ENCODE results near the gene TSSK2.
"Not testable (repeated sequence)": the region's sequence is repeated elsewhere in the genome, so short reads cannot be mapped to it uniquely, and the experiment has no call there.

Gene TSSK2

GRCh38 chr22:19130959-19131684 lies at the start of gene TSSK2:
TSSK2 (plus strand) TSS chr22:19131308; CDS start chr22:19131400, 92 bp downstream.
- peak in 6 of 14 donors; percentile 7 to 45 (median 24) for DNase-seq

- no peak for DNase-seq
Measured at GRCh38 chr22:19081351-19081750, 49.8 kb upstream of the TSSK2 start.

- no peak for DNase-seq
Measured at GRCh38 chr22:19082101-19082500, 49.0 kb upstream of the TSSK2 start.

GRCh38 chr22:19082793-19083192 lies 48.3 kb upstream of the TSSK2 start:
- DNase-seq, result no peak

- not testable (repeated sequence) for DNase-seq
Measured at GRCh38 chr22:19084126-19084525, 47.0 kb upstream of the TSSK2 start.

GRCh38 chr22:19084586-19084985 lies 46.5 kb upstream of the TSSK2 start:
- not testable (repeated sequence) for DNase-seq

- DNase-seq, result no peak
Measured at GRCh38 chr22:19085233-19085718, 45.8 kb upstream of the TSSK2 start.

- DNase-seq, result no peak
Measured at GRCh38 chr22:19086417-19086816, 44.7 kb upstream of the TSSK2 start.

- DNase-seq, result no peak
Measured at GRCh38 chr22:19086896-19087295, 44.2 kb upstream of the TSSK2 start.

- DNase-seq, result no peak
Measured at GRCh38 chr22:19088866-19089595, 42.1 kb upstream of the TSSK2 start.

GRCh38 chr22:19090183-19090582 lies 40.9 kb upstream of the TSSK2 start:
- no peak for DNase-seq

- DNase-seq, result no peak
Measured at GRCh38 chr22:19090586-19091127, 40.5 kb upstream of the TSSK2 start.

GRCh38 chr22:19092725-19093124 lies 38.4 kb upstream of the TSSK2 start:
- DNase-seq, result no peak

- no peak for DNase-seq
Measured at GRCh38 chr22:19094393-19094997, 36.6 kb upstream of the TSSK2 start.

- DNase-seq, result no peak
Measured at GRCh38 chr22:19096555-19096954, 34.6 kb upstream of the TSSK2 start.

GRCh38 chr22:19097518-19097917 lies 33.6 kb upstream of the TSSK2 start:
- DNase-seq, result peak in 1 of 14 donors; percentile 86

- no peak for DNase-seq
Measured at GRCh38 chr22:19098157-19098556, 33.0 kb upstream of the TSSK2 start.

- DNase-seq, result peak in 1 of 14 donors; percentile 47
Measured at GRCh38 chr22:19103880-19104821, 27.0 kb upstream of the TSSK2 start.

GRCh38 chr22:19105456-19105855 lies 25.7 kb upstream of the TSSK2 start:
- DNase-seq, result peak in 1 of 14 donors; percentile 67

GRCh38 chr22:19105867-19106802 lies 25.0 kb upstream of the TSSK2 start:
- DNase-seq, result peak in 1 of 14 donors; percentile 67
